ENCODE data around the gene TTLL10. TPM values are rescaled to one million over a fixed set of nuclear protein-coding genes. Genes with fewer than 3 reads are reported as not detected.

TTLL10 gene
- total and polyA plus RNA-seq, 2 experiments from 2014 or later, result 0.45 TPM; not detected in 1

GRCh38 chr1:1243807-1244191 is 70.1 kb downstream of the TTLL10 start (continued):
- TF ChIP-seq ZNF462 (CRISPR knock-in tag; IDR thresholded peaks at IDR 0.05), result no peak
- no peak for TF ChIP-seq NANOG (IDR thresholded peaks at IDR 0.05; ENCODE audit: borderline replicate concordance)

- Mint-ChIP-seq H3K4me3 (no peak overlapping the region), H3K27ac (no peak overlapping the region), H3K9me3 (no peaks in the 10 kb centered on the region), H3K27me3 (ENCODE audit: insufficient read depth, low read depth, poor library complexity) (peaks cover 6% of the 10 kb centered on the region), H3K4me1 (no peaks in the 10 kb centered on the region), H3K36me3 (ENCODE audit: low read depth) (no peaks in the 10 kb centered on the region)
- no peaks in the 10 kb centered on the region for H3K36me3 ChIP-seq (ENCODE audit: insufficient read depth)
- H3K79me2 ChIP-seq (replicated peaks; ENCODE audit: insufficient read depth), result no peaks in the 10 kb centered on the region
- no peak overlapping the region for H3K27ac ChIP-seq (ENCODE audit: low read depth)
- H3K4me2 ChIP-seq, result no peak overlapping the region
- no peaks in the 10 kb centered on the region for H3K9me2 ChIP-seq (ENCODE audit: insufficient read depth)
- H3F3A ChIP-seq (replicated peaks; ENCODE audit: low read depth), result no peaks in the 10 kb centered on the region
- no peaks in the 10 kb centered on the region for H4K20me1 ChIP-seq (replicated peaks; ENCODE audit: insufficient read depth)
- DNase-seq (ENCODE audit: low spot score), result no peak
- H3K27me3 ChIP-seq (ENCODE audit: insufficient read depth), result peaks cover 10% of the 10 kb centered on the region; the same call in 1 of the 2 replicates
- ATAC-seq, result no peak
- H3K4me3 ChIP-seq, result no peak overlapping the region
- peaks cover 3% of the 10 kb centered on the region; the same call in 1 of the 2 replicates for H3K4me1 ChIP-seq (ENCODE audit: insufficient read depth)
- H2AFZ ChIP-seq, result no peak overlapping the region
- TF ChIP-seq ZNF462 (CRISPR knock-in tag; IDR thresholded peaks at IDR 0.05) (no peak), ETS1 (IDR thresholded peaks at IDR 0.05) (no peak)
Observed at GRCh38 chr1:1244192-1244811, 70.6 kb downstream of the TTLL10 start.

All from GM23338 (cell line).